PC-9 (cell line): Measurements from ENCODE around the gene XPO5.
"Not testable (repeated sequence)": the region's sequence is repeated elsewhere in the genome, so short reads cannot be mapped to it uniquely, and the experiment has no call there.

Source experiments
- CTCF ChIP-seq: fragments of 200-600 bp; sonication (generic); conservative IDR thresholded peaks from 2 replicates; pipeline ENCODE4 v1.6.1; 2017; ENCODE audit warnings: mixed run types, antibody characterized with exemption, mild to moderate bottlenecking, moderate library complexity
- EZH2 ChIP-seq: fragments of 200-600 bp; sonication (generic); IDR thresholded peaks from 2 replicates; pipeline ENCODE4 v1.8.0; 2017; ENCODE audit warnings: antibody characterized with exemption, low read depth

- not testable (repeated sequence) for TF ChIP-seq CTCF, EZH2
Measured at GRCh38 chr6:43589564-43589963, 13.7 kb upstream of the XPO5 start.
